Cortex of kidney (tissue), 1 donor: Measurements from ENCODE around the gene SNX10.
"Not testable (repeated sequence)": the region's sequence is repeated elsewhere in the genome, so short reads cannot be mapped to it uniquely, and the experiment has no call there.

Source experiments
- DNase-seq: peaks from one replicate; lab custom pipeline; 2025; lab: John Stamatoyannopoulos, UW

The SNX10 gene

GRCh38 chr7:26291699-26292538 is at the start of gene SNX10:
TSS of gene SNX10 (plus strand) at chr7:26291862. CDS start at chr7:26346443, 54,581 bp downstream.
- DNase-seq: no peak

- no peak for DNase-seq
Observed at GRCh38 chr7:26245150-26245549, 46.5 kb upstream of the SNX10 start.

GRCh38 chr7:26250239-26250638 is 41.4 kb upstream of the SNX10 start:
- no peak for DNase-seq

- not testable (repeated sequence) for DNase-seq
Observed at GRCh38 chr7:26261866-26262265, 29.8 kb upstream of the SNX10 start.

GRCh38 chr7:26265065-26265464 is 26.6 kb upstream of the SNX10 start:
- DNase-seq: no peak

GRCh38 chr7:26265499-26266075 is 26.1 kb upstream of the SNX10 start:
- no peak for DNase-seq

GRCh38 chr7:26267601-26268166 is 24.0 kb upstream of the SNX10 start:
- no peak for DNase-seq

- DNase-seq: no peak
Observed at GRCh38 chr7:26275213-26275612, 16.4 kb upstream of the SNX10 start.

- no peak for DNase-seq
Observed at GRCh38 chr7:26278770-26279169, 12.9 kb upstream of the SNX10 start.

GRCh38 chr7:26279405-26279804 is 12.3 kb upstream of the SNX10 start:
- no peak for DNase-seq

- DNase-seq: no peak
Observed at GRCh38 chr7:26280097-26280496, 11.6 kb upstream of the SNX10 start.

GRCh38 chr7:26280723-26281122 is 10.9 kb upstream of the SNX10 start:
- DNase-seq: no peak

- DNase-seq: no peak
Observed at GRCh38 chr7:26284477-26284876, 7.2 kb upstream of the SNX10 start.

GRCh38 chr7:26284995-26285632 is 6.5 kb upstream of the SNX10 start:
- no peak for DNase-seq

GRCh38 chr7:26286157-26286556 is 5.5 kb upstream of the SNX10 start:
- no peak for DNase-seq

- DNase-seq: not testable (repeated sequence)
Observed at GRCh38 chr7:26288126-26288525, 3.5 kb upstream of the SNX10 start.

GRCh38 chr7:26291251-26291650 is 411 bp upstream of the SNX10 start:
- DNase-seq: no peak

GRCh38 chr7:26292768-26293560 is 1.3 kb downstream of the SNX10 start:
- no peak for DNase-seq

GRCh38 chr7:26293569-26294308 is 2.1 kb downstream of the SNX10 start:
- no peak for DNase-seq

- DNase-seq: no peak
Observed at GRCh38 chr7:26295015-26295414, 3.4 kb downstream of the SNX10 start.

GRCh38 chr7:26295586-26295985 is 3.9 kb downstream of the SNX10 start:
- DNase-seq: no peak
